ENCODE measurements around the gene PHRF1. TPM values are rescaled to one million over a fixed set of nuclear protein-coding genes. Genes with fewer than 3 reads are reported as not detected.

Gene PHRF1
- polyA plus RNA-seq, 1 donor from 2014 or later: 8.5 TPM

DNA sequence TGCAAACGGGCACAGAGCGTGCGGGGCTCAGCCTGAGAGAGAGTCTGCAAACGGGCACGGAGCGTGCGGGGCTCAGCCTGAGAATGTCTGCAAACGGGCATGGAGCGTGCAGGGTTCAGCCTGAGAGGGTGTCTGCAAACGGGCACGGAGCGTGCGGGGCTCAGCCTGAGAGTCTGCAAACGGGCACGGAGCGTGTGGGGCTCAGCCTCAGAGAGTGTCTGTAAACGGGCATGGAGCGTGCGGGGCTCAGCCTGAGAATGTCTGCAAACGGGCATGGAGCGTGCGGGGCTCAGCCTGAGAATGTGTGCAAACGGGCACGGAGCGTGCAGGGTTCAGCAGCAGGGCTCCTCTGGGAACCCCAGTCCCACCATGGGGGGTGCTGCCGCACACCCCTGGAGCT, 13.5 kb downstream of the PHRF1 start:
- Histone ChIP-seq H3K27me3 (ENCODE audit: insufficient read depth, low read depth, low read length) (no peaks in the 10 kb centered on the region), H3K9me3 (ENCODE audit: low read length) (no peaks in the 10 kb centered on the region), H3K4me3 (ENCODE audit: low read length) (no peak overlapping the region), H3K4me2 (ENCODE audit: low read length) (no peak overlapping the region), H4K20me1 (ENCODE audit: insufficient read depth) (no peaks in the 10 kb centered on the region), H3K27ac (ENCODE audit: low read length) (no peak overlapping the region), H3K9me2 (ENCODE audit: insufficient read depth, low read length) (no peaks in the 10 kb centered on the region), H3K9ac (ENCODE audit: low read length) (no peak overlapping the region), H3K36me3 (ENCODE audit: insufficient read depth, low read length) (no peaks in the 10 kb centered on the region), H3F3A (ENCODE audit: insufficient read depth, low read length, poor library complexity, severe bottlenecking) (no peaks in the 10 kb centered on the region), H2AFZ (ENCODE audit: low read depth, low read length) (no peak overlapping the region), H3K79me2 (replicated peaks; ENCODE audit: insufficient read depth, low read length) (no peaks in the 10 kb centered on the region)
- TF ChIP-seq RAD21 (conservative IDR thresholded peaks at IDR 0.05) (no peak), MXI1 (conservative IDR thresholded peaks at IDR 0.05; ENCODE audit: poor library complexity, severe bottlenecking) (no peak), EP300 (conservative IDR thresholded peaks at IDR 0.05; ENCODE audit: poor library complexity, severe bottlenecking) (no peak), EZH2 (IDR thresholded peaks at IDR 0.05; ENCODE audit: borderline replicate concordance, insufficient read depth, low read length, poor library complexity, severe bottlenecking) (no peak), TAF1 (IDR thresholded peaks at IDR 0.05; ENCODE audit: low read depth) (no peak), POLR2AphosphoS5 (IDR thresholded peaks at IDR 0.05) (no peak), SMC3 (conservative IDR thresholded peaks at IDR 0.05; ENCODE audit: poor library complexity) (no peak)
- TF ChIP-seq, protein P1, sequence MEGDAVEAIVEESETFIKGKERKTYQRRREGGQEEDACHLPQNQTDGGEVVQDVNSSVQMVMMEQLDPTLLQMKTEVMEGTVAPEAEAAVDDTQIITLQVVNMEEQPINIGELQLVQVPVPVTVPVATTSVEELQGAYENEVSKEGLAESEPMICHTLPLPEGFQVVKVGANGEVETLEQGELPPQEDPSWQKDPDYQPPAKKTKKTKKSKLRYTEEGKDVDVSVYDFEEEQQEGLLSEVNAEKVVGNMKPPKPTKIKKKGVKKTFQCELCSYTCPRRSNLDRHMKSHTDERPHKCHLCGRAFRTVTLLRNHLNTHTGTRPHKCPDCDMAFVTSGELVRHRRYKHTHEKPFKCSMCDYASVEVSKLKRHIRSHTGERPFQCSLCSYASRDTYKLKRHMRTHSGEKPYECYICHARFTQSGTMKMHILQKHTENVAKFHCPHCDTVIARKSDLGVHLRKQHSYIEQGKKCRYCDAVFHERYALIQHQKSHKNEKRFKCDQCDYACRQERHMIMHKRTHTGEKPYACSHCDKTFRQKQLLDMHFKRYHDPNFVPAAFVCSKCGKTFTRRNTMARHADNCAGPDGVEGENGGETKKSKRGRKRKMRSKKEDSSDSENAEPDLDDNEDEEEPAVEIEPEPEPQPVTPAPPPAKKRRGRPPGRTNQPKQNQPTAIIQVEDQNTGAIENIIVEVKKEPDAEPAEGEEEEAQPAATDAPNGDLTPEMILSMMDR (IDR thresholded peaks at IDR 0.05; ENCODE audit: poor library complexity, severe bottlenecking): no peak
- TF ChIP-seq, protein P2, sequence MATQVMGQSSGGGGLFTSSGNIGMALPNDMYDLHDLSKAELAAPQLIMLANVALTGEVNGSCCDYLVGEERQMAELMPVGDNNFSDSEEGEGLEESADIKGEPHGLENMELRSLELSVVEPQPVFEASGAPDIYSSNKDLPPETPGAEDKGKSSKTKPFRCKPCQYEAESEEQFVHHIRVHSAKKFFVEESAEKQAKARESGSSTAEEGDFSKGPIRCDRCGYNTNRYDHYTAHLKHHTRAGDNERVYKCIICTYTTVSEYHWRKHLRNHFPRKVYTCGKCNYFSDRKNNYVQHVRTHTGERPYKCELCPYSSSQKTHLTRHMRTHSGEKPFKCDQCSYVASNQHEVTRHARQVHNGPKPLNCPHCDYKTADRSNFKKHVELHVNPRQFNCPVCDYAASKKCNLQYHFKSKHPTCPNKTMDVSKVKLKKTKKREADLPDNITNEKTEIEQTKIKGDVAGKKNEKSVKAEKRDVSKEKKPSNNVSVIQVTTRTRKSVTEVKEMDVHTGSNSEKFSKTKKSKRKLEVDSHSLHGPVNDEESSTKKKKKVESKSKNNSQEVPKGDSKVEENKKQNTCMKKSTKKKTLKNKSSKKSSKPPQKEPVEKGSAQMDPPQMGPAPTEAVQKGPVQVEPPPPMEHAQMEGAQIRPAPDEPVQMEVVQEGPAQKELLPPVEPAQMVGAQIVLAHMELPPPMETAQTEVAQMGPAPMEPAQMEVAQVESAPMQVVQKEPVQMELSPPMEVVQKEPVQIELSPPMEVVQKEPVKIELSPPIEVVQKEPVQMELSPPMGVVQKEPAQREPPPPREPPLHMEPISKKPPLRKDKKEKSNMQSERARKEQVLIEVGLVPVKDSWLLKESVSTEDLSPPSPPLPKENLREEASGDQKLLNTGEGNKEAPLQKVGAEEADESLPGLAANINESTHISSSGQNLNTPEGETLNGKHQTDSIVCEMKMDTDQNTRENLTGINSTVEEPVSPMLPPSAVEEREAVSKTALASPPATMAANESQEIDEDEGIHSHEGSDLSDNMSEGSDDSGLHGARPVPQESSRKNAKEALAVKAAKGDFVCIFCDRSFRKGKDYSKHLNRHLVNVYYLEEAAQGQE (IDR thresholded peaks at IDR 0.05; ENCODE audit: borderline replicate concordance): no peak

DNA sequence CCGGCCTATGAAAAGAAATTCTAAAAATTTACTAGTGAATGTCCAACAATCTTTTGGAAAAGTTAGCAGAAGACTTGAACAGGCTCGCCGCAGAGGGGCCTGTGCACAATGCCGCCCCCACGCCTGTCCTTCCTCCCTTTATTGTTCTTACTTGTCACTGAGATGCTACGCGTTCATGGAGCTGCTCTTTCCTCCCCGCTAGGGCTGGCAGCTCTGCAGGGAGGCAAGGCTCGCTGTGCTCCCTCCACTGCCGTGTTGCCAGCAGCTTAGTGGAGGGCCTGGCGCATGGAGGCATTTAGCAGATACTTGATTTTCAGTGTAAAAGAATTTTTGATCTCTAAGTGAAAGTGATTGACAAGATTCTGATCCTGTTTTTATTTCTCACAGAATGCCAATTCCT, 14.7 kb downstream of the PHRF1 start:
- Histone ChIP-seq H3K4me3 (ENCODE audit: low read length) (no peak overlapping the region), H3K9me3 (ENCODE audit: low read length) (no peaks in the 10 kb centered on the region), H3K27me3 (ENCODE audit: insufficient read depth, low read depth, low read length) (no peaks in the 10 kb centered on the region), H3F3A (ENCODE audit: insufficient read depth, low read length, poor library complexity, severe bottlenecking) (no peaks in the 10 kb centered on the region), H3K4me2 (ENCODE audit: low read length) (no peak overlapping the region), H3K79me2 (replicated peaks; ENCODE audit: insufficient read depth, low read length) (no peaks in the 10 kb centered on the region), H3K9ac (ENCODE audit: low read length) (no peak overlapping the region), H2AFZ (ENCODE audit: low read depth, low read length) (no peak overlapping the region), H4K20me1 (ENCODE audit: insufficient read depth) (no peaks in the 10 kb centered on the region), H3K9me2 (ENCODE audit: insufficient read depth, low read length) (no peaks in the 10 kb centered on the region), H3K27ac (ENCODE audit: low read length) (no peak overlapping the region), H3K36me3 (ENCODE audit: insufficient read depth, low read length) (peaks cover 4% of the 10 kb centered on the region)
- no peak for TF ChIP-seq RAD21 (conservative IDR thresholded peaks at IDR 0.05)
- no peak for TF ChIP-seq MXI1 (conservative IDR thresholded peaks at IDR 0.05; ENCODE audit: poor library complexity, severe bottlenecking)
- TF ChIP-seq TAF1 (IDR thresholded peaks at IDR 0.05; ENCODE audit: low read depth): no peak
- TF ChIP-seq EZH2 (IDR thresholded peaks at IDR 0.05; ENCODE audit: borderline replicate concordance, insufficient read depth, low read length, poor library complexity, severe bottlenecking): no peak
- TF ChIP-seq SMC3 (conservative IDR thresholded peaks at IDR 0.05; ENCODE audit: poor library complexity): no peak
- TF ChIP-seq, protein P1 (IDR thresholded peaks at IDR 0.05; ENCODE audit: poor library complexity, severe bottlenecking): no peak
- TF ChIP-seq POLR2AphosphoS5 (IDR thresholded peaks at IDR 0.05): no peak
- TF ChIP-seq, protein P2 (IDR thresholded peaks at IDR 0.05; ENCODE audit: borderline replicate concordance): no peak
- no peak for TF ChIP-seq EP300 (conservative IDR thresholded peaks at IDR 0.05; ENCODE audit: poor library complexity, severe bottlenecking)
